Measurements from ENCODE around the gene SGCE.

The SGCE gene

GRCh38 chr7:94595717-94596116 is 60.2 kb downstream of the SGCE start:
- no peak overlapping the region for H3K9ac ChIP-seq (ENCODE audit: low read length in 2 of 2)
- H3K27ac ChIP-seq (ENCODE audit: low read length), result no peak overlapping the region
- H3K27me3 ChIP-seq (ENCODE audit: control insufficient read depth in 1 of 2, insufficient read depth in 2 of 2, low read length in 2 of 2), result no peaks in the 10 kb centered on the region
- H3K4me3 ChIP-seq (ENCODE audit: low read length in 2 of 2), result no peak overlapping the region
- no peaks in the 10 kb centered on the region for H3K9me3 ChIP-seq (ENCODE audit: control insufficient read depth in 2 of 2, low read length in 2 of 2)
- H3K36me3 ChIP-seq (ENCODE audit: control insufficient read depth in 2 of 2, insufficient read depth in 2 of 2, low read length in 2 of 2), result peaks cover 5 to 23% of the 10 kb centered on the region in 2 donors
- H3K4me1 ChIP-seq (ENCODE audit: control insufficient read depth, insufficient read depth, low read length), result no peaks in the 10 kb centered on the region

- H3K9me3 ChIP-seq (ENCODE audit: control insufficient read depth in 2 of 2, low read length in 2 of 2), result no peaks in the 10 kb centered on the region
- H3K27ac ChIP-seq (ENCODE audit: low read length), result no peak overlapping the region
- no peak overlapping the region for H3K4me3 ChIP-seq (ENCODE audit: low read length in 2 of 2)
- no peaks in the 10 kb centered on the region for H3K4me1 ChIP-seq (ENCODE audit: control insufficient read depth, insufficient read depth, low read length)
- no peak overlapping the region for H3K9ac ChIP-seq (ENCODE audit: low read length in 2 of 2)
- peaks cover 5 to 23% of the 10 kb centered on the region in 2 donors for H3K36me3 ChIP-seq (ENCODE audit: control insufficient read depth in 2 of 2, insufficient read depth in 2 of 2, low read length in 2 of 2)
- H3K27me3 ChIP-seq (ENCODE audit: control insufficient read depth in 1 of 2, insufficient read depth in 2 of 2, low read length in 2 of 2), result no peaks in the 10 kb centered on the region
These were observed 61.1 kb downstream of the SGCE start for GRCh38 chr7:94594882-94595281.

- Histone ChIP-seq H3K27me3 (ENCODE audit: control insufficient read depth in 1 of 2, insufficient read depth in 2 of 2, low read length in 2 of 2) (no peaks in the 10 kb centered on the region), H3K36me3 (ENCODE audit: control insufficient read depth in 2 of 2, insufficient read depth in 2 of 2, low read length in 2 of 2) (peaks cover 0 to 20% of the 10 kb centered on the region in 2 donors), H3K4me3 (ENCODE audit: low read length in 2 of 2) (no peak overlapping the region), H3K4me1 (ENCODE audit: control insufficient read depth, insufficient read depth, low read length) (no peaks in the 10 kb centered on the region), H3K9ac (ENCODE audit: low read length in 2 of 2) (no peak overlapping the region), H3K9me3 (ENCODE audit: control insufficient read depth in 2 of 2, low read length in 2 of 2) (no peaks in the 10 kb centered on the region), H3K27ac (ENCODE audit: low read length) (no peak overlapping the region)
These were observed 64.8 kb downstream of the SGCE start for GRCh38 chr7:94591176-94591575.

GRCh38 chr7:94590526-94591162 is 65.3 kb downstream of the SGCE start:
- Histone ChIP-seq H3K27me3 (ENCODE audit: control insufficient read depth in 1 of 2, insufficient read depth in 2 of 2, low read length in 2 of 2) (no peaks in the 10 kb centered on the region), H3K9ac (ENCODE audit: low read length in 2 of 2) (no peak overlapping the region), H3K9me3 (ENCODE audit: control insufficient read depth in 2 of 2, low read length in 2 of 2) (no peaks in the 10 kb centered on the region), H3K4me3 (ENCODE audit: low read length in 2 of 2) (no peak overlapping the region), H3K36me3 (ENCODE audit: control insufficient read depth in 2 of 2, insufficient read depth in 2 of 2, low read length in 2 of 2) (peaks cover 0 to 20% of the 10 kb centered on the region in 2 donors), H3K27ac (ENCODE audit: low read length) (no peak overlapping the region), H3K4me1 (ENCODE audit: control insufficient read depth, insufficient read depth, low read length) (no peaks in the 10 kb centered on the region)

GRCh38 chr7:94588075-94588474 is 67.9 kb downstream of the SGCE start:
- H3K27me3 ChIP-seq (ENCODE audit: control insufficient read depth in 1 of 2, insufficient read depth in 2 of 2, low read length in 2 of 2), result no peaks in the 10 kb centered on the region

GRCh38 chr7:94584113-94584512 is 71.8 kb downstream of the SGCE start:
- no peaks in the 10 kb centered on the region for H3K27me3 ChIP-seq (ENCODE audit: control insufficient read depth in 1 of 2, insufficient read depth in 2 of 2, low read length in 2 of 2)
- no peak overlapping the region for H3K4me3 ChIP-seq (ENCODE audit: low read length in 2 of 2)
- no peaks in the 10 kb centered on the region for H3K4me1 ChIP-seq (ENCODE audit: control insufficient read depth, insufficient read depth, low read length)
- H3K36me3 ChIP-seq (ENCODE audit: control insufficient read depth in 2 of 2, insufficient read depth in 2 of 2, low read length in 2 of 2), result peaks cover 0 to 3% of the 10 kb centered on the region in 2 donors
- no peak overlapping the region for H3K9ac ChIP-seq (ENCODE audit: low read length in 2 of 2)
- no peaks in the 10 kb centered on the region for H3K9me3 ChIP-seq (ENCODE audit: control insufficient read depth in 2 of 2, low read length in 2 of 2)
- H3K27ac ChIP-seq (ENCODE audit: low read length), result no peak overlapping the region

More at GRCh38 chr7:94588075-94588474, 67.9 kb downstream of the SGCE start:
- no peaks in the 10 kb centered on the region for H3K4me1 ChIP-seq (ENCODE audit: control insufficient read depth, insufficient read depth, low read length)
- no peaks in the 10 kb centered on the region for H3K9me3 ChIP-seq (ENCODE audit: control insufficient read depth in 2 of 2, low read length in 2 of 2)
- H3K36me3 ChIP-seq (ENCODE audit: control insufficient read depth in 2 of 2, insufficient read depth in 2 of 2, low read length in 2 of 2), result peaks cover 0 to 12% of the 10 kb centered on the region in 2 donors
- H3K27ac ChIP-seq (ENCODE audit: low read length), result no peak overlapping the region
- no peak overlapping the region for H3K9ac ChIP-seq (ENCODE audit: low read length in 2 of 2)
- H3K4me3 ChIP-seq (ENCODE audit: low read length in 2 of 2), result no peak overlapping the region

GRCh38 chr7:94580601-94581000 is 75.3 kb downstream of the SGCE start:
- Histone ChIP-seq H3K27me3 (ENCODE audit: control insufficient read depth in 1 of 2, insufficient read depth in 2 of 2, low read length in 2 of 2) (no peaks in the 10 kb centered on the region), H3K4me1 (ENCODE audit: control insufficient read depth, insufficient read depth, low read length) (no peaks in the 10 kb centered on the region), H3K9ac (ENCODE audit: low read length in 2 of 2) (no peak overlapping the region), H3K27ac (ENCODE audit: low read length) (no peak overlapping the region), H3K9me3 (ENCODE audit: control insufficient read depth in 2 of 2, low read length in 2 of 2) (no peaks in the 10 kb centered on the region), H3K4me3 (ENCODE audit: low read length in 2 of 2) (no peak overlapping the region), H3K36me3 (ENCODE audit: control insufficient read depth in 2 of 2, insufficient read depth in 2 of 2, low read length in 2 of 2) (peaks cover 0 to 3% of the 10 kb centered on the region in 2 donors)

- Histone ChIP-seq H3K4me1 (ENCODE audit: control insufficient read depth, insufficient read depth, low read length) (no peaks in the 10 kb centered on the region), H3K27ac (ENCODE audit: low read length) (no peak overlapping the region), H3K9ac (ENCODE audit: low read length in 2 of 2) (no peak overlapping the region), H3K4me3 (ENCODE audit: low read length in 2 of 2) (no peak overlapping the region), H3K27me3 (ENCODE audit: control insufficient read depth in 1 of 2, insufficient read depth in 2 of 2, low read length in 2 of 2) (no peaks in the 10 kb centered on the region), H3K9me3 (ENCODE audit: control insufficient read depth in 2 of 2, low read length in 2 of 2) (peaks cover 0 to 3% of the 10 kb centered on the region in 2 donors), H3K36me3 (ENCODE audit: control insufficient read depth in 2 of 2, insufficient read depth in 2 of 2, low read length in 2 of 2) (peaks cover 0 to 3% of the 10 kb centered on the region in 2 donors)
These were observed 76.5 kb downstream of the SGCE start for GRCh38 chr7:94579470-94579869.

GRCh38 chr7:94578614-94579013 is 77.3 kb downstream of the SGCE start:
- H3K9me3 ChIP-seq (ENCODE audit: control insufficient read depth in 2 of 2, low read length in 2 of 2), result peaks cover 0 to 3% of the 10 kb centered on the region in 2 donors
- no peaks in the 10 kb centered on the region for H3K27me3 ChIP-seq (ENCODE audit: control insufficient read depth in 1 of 2, insufficient read depth in 2 of 2, low read length in 2 of 2)
- no peak overlapping the region for H3K4me3 ChIP-seq (ENCODE audit: low read length in 2 of 2)
- no peaks in the 10 kb centered on the region for H3K4me1 ChIP-seq (ENCODE audit: control insufficient read depth, insufficient read depth, low read length)
- H3K9ac ChIP-seq (ENCODE audit: low read length in 2 of 2), result no peak overlapping the region
- H3K36me3 ChIP-seq (ENCODE audit: control insufficient read depth in 2 of 2, insufficient read depth in 2 of 2, low read length in 2 of 2), result peaks cover 0 to 3% of the 10 kb centered on the region in 2 donors
- H3K27ac ChIP-seq (ENCODE audit: low read length), result no peak overlapping the region

- Histone ChIP-seq H3K27me3 (ENCODE audit: control insufficient read depth in 1 of 2, insufficient read depth in 2 of 2, low read length in 2 of 2) (no peaks in the 10 kb centered on the region), H3K9me3 (ENCODE audit: control insufficient read depth in 2 of 2, low read length in 2 of 2) (peaks cover 0 to 3% of the 10 kb centered on the region in 2 donors), H3K4me3 (ENCODE audit: low read length in 2 of 2) (no peak overlapping the region), H3K27ac (ENCODE audit: low read length) (no peak overlapping the region), H3K36me3 (ENCODE audit: control insufficient read depth in 2 of 2, insufficient read depth in 2 of 2, low read length in 2 of 2) (no peaks in the 10 kb centered on the region), H3K9ac (ENCODE audit: low read length in 2 of 2) (no peak overlapping the region), H3K4me1 (ENCODE audit: control insufficient read depth, insufficient read depth, low read length) (no peaks in the 10 kb centered on the region)
These were observed 78.6 kb downstream of the SGCE start for GRCh38 chr7:94577357-94577756.

- H3K36me3 ChIP-seq (ENCODE audit: control insufficient read depth in 2 of 2, insufficient read depth in 2 of 2, low read length in 2 of 2), result no peaks in the 10 kb centered on the region
- no peaks in the 10 kb centered on the region for H3K4me1 ChIP-seq (ENCODE audit: control insufficient read depth, insufficient read depth, low read length)
- no peak overlapping the region for H3K9ac ChIP-seq (ENCODE audit: low read length in 2 of 2)
- H3K27me3 ChIP-seq (ENCODE audit: control insufficient read depth in 1 of 2, insufficient read depth in 2 of 2, low read length in 2 of 2), result no peaks in the 10 kb centered on the region
- H3K9me3 ChIP-seq (ENCODE audit: control insufficient read depth in 2 of 2, low read length in 2 of 2), result peaks cover 0 to 3% of the 10 kb centered on the region in 2 donors
- no peak overlapping the region for H3K4me3 ChIP-seq (ENCODE audit: low read length in 2 of 2)
- no peak overlapping the region for H3K27ac ChIP-seq (ENCODE audit: low read length)
These were observed 79.6 kb downstream of the SGCE start for GRCh38 chr7:94576316-94576715.

All from stomach smooth muscle (tissue), 2 donors.